ENCODE results near the gene ZNF605.
"Not testable (repeated sequence)": the region's sequence is repeated elsewhere in the genome, so short reads cannot be mapped to it uniquely, and the experiment has no call there.

Gene ZNF605

DNA sequence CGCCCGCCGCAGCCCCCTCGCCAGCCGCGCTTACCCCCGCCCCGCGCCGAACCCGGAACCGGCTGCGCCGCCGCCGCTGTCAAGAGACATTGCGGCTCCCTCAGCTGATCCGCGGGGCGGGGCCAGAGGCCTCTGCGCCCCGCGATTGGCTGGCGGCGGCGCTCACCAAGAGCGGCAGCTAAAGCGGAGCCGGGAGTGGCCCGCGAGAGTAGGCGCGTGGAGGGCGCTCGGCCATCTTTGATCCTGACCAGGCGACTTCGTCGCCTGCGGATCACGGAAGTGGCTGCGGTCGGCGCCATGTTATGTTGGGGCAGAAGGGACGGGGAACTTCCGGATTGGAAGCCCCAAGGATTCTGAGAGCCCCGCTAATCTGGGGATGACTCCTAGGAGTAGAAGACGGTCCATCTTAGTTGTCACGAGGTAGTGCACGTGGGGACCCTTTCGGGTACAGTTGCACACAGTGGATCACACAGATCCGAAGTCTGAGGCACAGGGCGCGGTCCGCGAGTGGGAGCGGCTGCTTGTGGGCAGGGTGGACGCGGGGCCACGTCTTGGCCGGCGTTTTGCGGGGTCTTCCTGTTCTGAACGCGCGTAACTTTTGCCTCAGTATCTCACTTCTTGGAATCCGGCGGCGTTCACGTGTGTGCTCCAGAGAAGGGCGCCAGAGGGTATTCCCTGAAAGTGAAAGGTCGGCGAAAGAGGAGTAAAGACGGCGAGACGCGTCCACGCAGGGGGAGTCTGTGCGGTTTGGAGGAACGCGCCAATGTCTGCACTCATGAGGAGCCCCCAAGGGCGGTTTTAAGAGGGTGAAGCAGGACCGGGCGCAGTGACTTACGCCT is 68.4 kb downstream of the ZNF605 start, which contains the start of gene CHFR:
TSS of gene CHFR (minus strand) at position 93 of the 839 bp plus-strand sequence. CDS start 277 bp downstream, outside the sequence.
- peaks cover 12% of the 10 kb centered on the region for H3K9me3 Mint-ChIP-seq
- peak; percentile 100 for ATAC-seq
- peak within 1 kb of the TSS; percentile 100 for H3K27ac Mint-ChIP-seq
- H3K4me1 Mint-ChIP-seq: peaks cover 21% of the 10 kb centered on the region
- H3K27me3 Mint-ChIP-seq: no peaks in the 10 kb centered on the region
- H3K4me3 Mint-ChIP-seq: peak within 1 kb of the TSS; percentile 98
- peaks cover 37% of the 10 kb centered on the region for H3K36me3 Mint-ChIP-seq

DNA sequence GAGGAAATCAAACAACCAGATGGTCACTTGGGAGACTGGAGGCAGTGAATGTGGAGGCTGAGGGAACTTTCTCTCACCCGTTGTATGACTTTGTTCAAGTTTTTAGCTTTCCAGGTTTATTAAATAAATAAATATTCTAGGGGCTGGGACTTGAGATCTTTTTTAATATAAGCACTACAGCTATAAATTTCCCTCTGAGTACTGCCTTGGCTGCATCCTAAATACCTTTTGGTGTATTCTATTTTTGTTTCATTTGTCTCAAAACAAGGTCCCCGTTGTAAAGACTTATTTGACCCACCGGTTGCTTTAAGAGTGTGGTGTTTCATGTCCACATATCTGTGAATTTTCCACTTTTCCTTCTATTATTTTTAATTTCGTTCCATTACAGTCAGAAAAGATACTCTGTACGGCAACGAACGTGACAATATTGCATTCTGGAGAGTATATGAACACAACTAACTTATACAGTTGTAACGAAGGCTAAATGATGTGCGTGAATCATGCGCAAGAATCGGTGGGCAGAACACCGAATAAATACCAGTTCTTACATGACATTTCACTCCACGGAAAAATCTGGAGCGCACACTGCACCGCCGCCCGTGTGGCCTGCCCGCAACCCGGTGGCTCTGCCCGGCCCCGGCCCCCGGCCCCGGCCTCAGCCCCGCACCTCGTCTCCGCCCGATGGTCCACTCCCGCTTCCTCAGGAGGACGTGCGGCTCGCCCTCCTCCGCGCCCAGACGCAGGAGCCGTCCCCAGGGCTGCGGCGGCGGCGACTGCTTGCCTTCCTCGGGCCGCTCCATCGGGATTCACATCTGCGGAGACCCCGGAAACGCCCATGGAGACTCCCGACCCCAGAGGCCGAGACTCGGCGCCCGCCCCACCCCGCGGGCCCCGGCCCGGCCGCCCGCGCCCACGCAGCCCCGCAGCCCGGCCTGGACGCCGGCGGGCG is 69.3 kb downstream of the ZNF605 start:
- Mint-ChIP-seq H3K9me3 (peaks cover 12% of the 10 kb centered on the region), H3K36me3 (peaks cover 44% of the 10 kb centered on the region), H3K4me1 (peaks cover 29% of the 10 kb centered on the region), H3K27ac (peak overlapping the region; percentile 100), H3K27me3 (no peaks in the 10 kb centered on the region), H3K4me3 (peak overlapping the region; percentile 98)
- peak; percentile 32 for ATAC-seq

GRCh38 chr12:132881818-132882217 is 74.3 kb downstream of the ZNF605 start:
- Mint-ChIP-seq H3K36me3 (peaks cover 41% of the 10 kb centered on the region), H3K27ac (no peak overlapping the region), H3K4me1 (peaks cover 16% of the 10 kb centered on the region), H3K9me3 (no peaks in the 10 kb centered on the region), H3K27me3 (no peaks in the 10 kb centered on the region), H3K4me3 (no peak overlapping the region)
- ATAC-seq: no peak

- peaks cover 56% of the 10 kb centered on the region for H3K36me3 Mint-ChIP-seq
- ATAC-seq, H3K27me3 Mint-ChIP-seq, H3K4me3 Mint-ChIP-seq, H3K27ac Mint-ChIP-seq, H3K9me3 Mint-ChIP-seq: not testable (repeated sequence)
- H3K4me1 Mint-ChIP-seq: peaks cover 12% of the 10 kb centered on the region
Observed at GRCh38 chr12:132874620-132875019, 81.5 kb downstream of the ZNF605 start.

- Mint-ChIP-seq H3K27me3 (no peaks in the 10 kb centered on the region), H3K4me3 (no peak overlapping the region), H3K9me3 (no peaks in the 10 kb centered on the region), H3K4me1 (peaks cover 12% of the 10 kb centered on the region), H3K36me3 (peaks cover 57% of the 10 kb centered on the region), H3K27ac (no peak overlapping the region)
- no peak for ATAC-seq
Observed at GRCh38 chr12:132874175-132874574, 81.9 kb downstream of the ZNF605 start.

DNA sequence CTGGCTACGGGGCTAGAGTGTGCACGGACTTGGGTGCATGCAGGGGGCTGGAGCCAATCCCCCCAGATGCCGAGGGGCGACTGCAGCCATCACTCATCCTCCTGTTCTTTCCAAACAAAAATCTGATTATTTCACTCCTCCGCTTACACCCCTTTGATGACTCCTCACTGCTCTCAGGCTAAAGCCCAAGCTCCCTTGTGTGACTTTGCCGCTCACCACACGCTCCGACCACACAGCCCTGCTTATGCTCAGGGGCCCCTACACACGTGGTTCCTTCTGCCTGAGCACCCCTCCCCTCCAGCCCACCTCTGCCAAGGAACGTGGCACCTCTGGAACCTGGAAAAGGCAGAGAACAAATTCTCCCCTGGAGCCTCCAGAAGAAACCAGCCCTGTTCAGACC is 82.4 kb downstream of the ZNF605 start:
- no peaks in the 10 kb centered on the region for H3K9me3 Mint-ChIP-seq
- H3K4me3 Mint-ChIP-seq: no peak overlapping the region
- ATAC-seq: no peak
- peaks cover 57% of the 10 kb centered on the region for H3K36me3 Mint-ChIP-seq
- H3K27me3 Mint-ChIP-seq: no peaks in the 10 kb centered on the region
- H3K27ac Mint-ChIP-seq: no peak overlapping the region
- H3K4me1 Mint-ChIP-seq: peaks cover 12% of the 10 kb centered on the region

DNA sequence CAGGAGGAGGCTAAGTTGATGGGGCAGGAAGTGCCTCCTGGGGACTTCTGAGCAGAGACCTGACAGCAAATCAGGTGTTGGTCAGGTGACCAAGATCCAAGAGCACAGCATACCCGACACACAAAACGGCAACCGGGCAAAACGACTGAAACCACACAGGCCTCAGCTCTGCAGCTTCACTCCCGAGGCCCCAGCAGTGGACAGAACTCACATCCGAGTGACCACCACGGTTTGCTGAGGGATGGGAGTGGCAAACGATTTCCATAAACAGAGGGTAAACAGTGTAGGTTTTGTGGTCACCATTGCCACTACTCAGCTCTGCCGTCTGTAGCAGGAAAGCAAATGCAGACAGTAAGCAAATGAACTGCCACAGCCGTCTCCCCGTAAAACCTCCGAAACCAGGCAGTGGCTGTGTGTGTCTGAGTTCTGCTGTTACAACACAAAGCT is 83.1 kb downstream of the ZNF605 start:
- peak; percentile 73 for ATAC-seq
- Mint-ChIP-seq H3K4me3 (peak overlapping the region; percentile 26), H3K36me3 (peaks cover 59% of the 10 kb centered on the region), H3K9me3 (no peaks in the 10 kb centered on the region), H3K4me1 (peaks cover 12% of the 10 kb centered on the region), H3K27me3 (no peaks in the 10 kb centered on the region), H3K27ac (peak overlapping the region; percentile 55)

DNA sequence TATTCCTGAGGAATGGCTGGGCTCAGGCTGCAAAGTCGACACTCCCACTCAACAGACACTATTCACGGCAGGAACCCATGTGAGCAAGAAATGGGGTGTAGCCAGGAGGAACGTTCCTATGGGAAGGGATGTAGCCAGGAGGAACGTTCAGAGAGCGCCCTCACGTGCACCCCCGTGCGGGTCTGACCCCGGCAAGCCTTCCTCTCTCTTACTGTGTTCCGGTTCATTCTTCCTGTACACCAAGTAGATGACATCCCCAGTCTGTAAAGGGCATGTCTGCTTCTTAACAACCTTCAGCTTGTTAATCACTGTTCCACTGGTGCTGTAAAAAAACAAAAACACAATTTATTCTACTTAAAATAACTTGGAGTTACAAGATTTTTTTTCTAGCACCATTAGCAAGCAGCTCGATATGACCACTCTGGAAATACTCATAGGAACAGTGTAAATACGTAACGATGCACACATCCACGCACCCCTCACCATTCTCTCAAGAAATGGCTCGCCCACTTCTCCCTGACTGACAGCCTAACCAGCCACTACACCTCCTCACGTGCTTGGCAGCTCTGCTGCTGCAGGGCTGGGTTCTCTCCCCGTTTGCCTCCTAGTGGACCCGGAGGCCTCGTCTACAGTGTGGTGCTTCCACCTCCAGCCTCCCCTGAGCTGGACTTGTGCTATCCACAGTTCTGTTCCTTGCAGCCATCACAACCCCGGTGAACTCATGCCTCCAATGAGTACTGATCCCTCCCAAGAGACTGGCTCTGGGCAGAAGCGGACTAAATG is 83.8 kb downstream of the ZNF605 start:
- Mint-ChIP-seq H3K27me3 (no peaks in the 10 kb centered on the region), H3K27ac (peak overlapping the region; percentile 55), H3K4me3 (peak overlapping the region; percentile 26), H3K36me3 (peaks cover 59% of the 10 kb centered on the region), H3K9me3 (no peaks in the 10 kb centered on the region), H3K4me1 (peaks cover 12% of the 10 kb centered on the region)
- no peak for ATAC-seq

GRCh38 chr12:132869551-132869950 is 86.6 kb downstream of the ZNF605 start:
- H3K4me3 Mint-ChIP-seq: no peak overlapping the region
- ATAC-seq: no peak
- H3K36me3 Mint-ChIP-seq: peaks cover 58% of the 10 kb centered on the region
- no peaks in the 10 kb centered on the region for H3K27me3 Mint-ChIP-seq
- H3K9me3 Mint-ChIP-seq: no peaks in the 10 kb centered on the region
- peaks cover 12% of the 10 kb centered on the region for H3K4me1 Mint-ChIP-seq
- H3K27ac Mint-ChIP-seq: no peak overlapping the region
